CD4-positive, alpha-beta T cell treated with Interleukin-2 at 100 ng/mL for 4 hours (primary cell): ENCODE data around the gene RAB26.

Experiments used
- DNase-seq: peaks from one replicate; pipeline ENCODE4 v3.0.0-alpha.2; 2020; ENCODE audit warnings: low spot score

Gene RAB26

DNA sequence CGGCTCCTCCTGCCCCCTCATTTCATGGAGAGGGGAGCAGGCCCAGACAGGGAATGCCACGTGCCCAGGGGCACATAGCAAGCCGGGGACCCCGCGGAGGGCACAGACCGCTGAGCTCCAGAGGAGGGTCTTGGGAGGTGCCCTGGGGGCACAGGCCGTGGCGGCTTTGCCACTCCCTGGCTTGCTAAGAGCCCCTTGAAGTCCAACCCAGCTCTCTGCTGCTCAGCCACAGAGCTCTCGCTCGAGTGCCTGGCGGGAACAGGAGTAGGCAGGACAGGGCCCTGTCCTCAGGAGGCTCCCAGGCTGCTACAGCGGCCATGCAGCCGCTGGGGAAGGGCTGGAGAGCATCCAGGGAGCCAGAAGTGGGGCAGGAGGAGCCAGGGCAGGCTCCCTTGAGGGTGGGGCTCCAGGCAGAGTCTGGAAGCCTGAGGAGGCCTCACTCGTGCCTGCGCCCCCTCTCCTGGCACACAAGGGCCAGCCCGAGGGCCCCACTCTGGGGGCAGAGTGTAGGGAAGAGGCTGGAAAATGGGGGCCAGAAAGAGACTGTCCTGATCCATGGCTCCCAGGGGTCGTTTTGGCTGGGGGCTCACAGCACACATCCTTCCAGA, 4.4 kb upstream of the RAB26 start:
- no peak for DNase-seq

DNA sequence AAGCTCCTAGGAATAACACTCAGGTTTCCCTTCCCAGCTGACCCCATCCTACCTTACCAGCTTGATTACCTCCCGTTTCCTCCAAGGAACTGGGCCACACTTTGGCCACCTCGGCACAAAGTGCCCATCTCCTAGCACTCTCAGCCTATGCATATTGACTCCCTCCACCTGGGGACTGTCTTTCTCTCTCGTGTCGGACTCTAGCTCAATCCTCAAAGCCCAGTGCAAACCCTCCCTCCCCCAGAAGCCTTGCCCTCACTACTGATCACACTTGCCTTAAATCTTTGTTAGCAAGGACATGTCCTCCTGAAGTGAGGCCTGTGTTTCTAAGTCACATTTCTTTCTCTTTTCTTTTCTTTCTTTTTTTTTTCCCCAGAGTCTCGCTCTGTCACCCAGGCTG, 2.6 kb upstream of the RAB26 start:
- DNase-seq = no peak

DNA sequence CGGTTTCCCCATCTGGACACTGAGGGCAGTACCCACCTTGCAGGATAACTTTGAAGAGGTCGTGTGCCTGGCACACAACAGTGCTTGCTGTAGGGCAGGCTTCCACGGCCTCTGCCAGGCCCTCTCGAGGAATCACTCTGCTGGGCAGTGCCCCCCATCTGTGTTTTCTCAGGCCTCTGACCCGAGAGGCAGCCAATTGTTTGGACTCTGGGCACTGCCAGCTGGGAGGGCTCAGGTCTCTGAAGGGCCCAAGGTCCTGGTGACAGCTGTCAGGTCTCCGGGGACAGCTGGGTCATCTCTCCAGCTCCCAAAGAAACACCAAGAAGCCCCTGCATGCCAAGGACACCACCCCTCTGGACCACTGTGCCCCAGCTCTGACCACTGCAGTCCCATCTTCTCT, 1.0 kb upstream of the RAB26 start:
- DNase-seq = no peak

DNA sequence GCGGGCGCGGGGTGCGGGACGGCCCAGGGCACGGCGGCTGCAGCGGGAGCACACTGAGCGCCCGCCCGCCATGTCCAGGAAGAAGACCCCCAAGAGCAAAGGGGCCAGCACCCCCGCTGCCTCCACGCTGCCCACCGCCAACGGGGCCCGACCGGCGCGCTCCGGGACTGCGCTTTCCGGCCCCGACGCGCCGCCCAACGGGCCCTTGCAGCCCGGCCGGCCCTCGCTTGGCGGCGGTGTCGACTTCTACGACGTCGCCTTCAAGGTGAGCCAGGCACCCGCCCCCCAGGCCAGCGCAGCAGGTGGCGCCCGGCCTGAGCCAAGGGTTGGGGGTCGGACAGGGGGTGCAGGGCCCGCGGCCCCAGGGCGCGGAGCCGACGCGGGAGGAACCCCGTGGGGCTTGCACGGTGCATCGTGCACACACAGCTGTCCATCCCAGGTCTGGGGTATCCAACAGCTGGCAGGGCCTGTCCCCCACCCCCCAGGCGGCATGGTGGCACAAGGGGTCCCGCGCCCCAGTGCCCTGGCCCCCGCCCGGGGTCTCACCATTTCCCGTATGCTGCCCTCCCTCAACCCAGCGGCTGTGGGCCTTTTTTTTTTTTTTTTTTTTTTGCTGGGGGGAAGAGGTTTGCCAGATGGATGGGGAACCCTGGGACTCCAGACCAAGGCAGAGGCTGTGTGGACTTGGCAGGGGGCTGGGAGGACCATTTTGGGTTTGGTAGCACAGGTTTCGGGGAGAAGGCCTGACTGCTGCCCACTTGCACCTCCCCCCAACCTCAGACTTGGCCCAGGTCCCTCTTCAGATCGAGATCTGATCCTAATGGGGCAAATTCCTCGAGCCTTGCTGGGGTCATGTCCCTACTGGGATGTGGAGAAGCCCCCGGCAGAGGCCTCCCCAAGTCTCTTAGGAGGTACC, 547 bp downstream of the RAB26 start:
- DNase-seq = no peak

DNA sequence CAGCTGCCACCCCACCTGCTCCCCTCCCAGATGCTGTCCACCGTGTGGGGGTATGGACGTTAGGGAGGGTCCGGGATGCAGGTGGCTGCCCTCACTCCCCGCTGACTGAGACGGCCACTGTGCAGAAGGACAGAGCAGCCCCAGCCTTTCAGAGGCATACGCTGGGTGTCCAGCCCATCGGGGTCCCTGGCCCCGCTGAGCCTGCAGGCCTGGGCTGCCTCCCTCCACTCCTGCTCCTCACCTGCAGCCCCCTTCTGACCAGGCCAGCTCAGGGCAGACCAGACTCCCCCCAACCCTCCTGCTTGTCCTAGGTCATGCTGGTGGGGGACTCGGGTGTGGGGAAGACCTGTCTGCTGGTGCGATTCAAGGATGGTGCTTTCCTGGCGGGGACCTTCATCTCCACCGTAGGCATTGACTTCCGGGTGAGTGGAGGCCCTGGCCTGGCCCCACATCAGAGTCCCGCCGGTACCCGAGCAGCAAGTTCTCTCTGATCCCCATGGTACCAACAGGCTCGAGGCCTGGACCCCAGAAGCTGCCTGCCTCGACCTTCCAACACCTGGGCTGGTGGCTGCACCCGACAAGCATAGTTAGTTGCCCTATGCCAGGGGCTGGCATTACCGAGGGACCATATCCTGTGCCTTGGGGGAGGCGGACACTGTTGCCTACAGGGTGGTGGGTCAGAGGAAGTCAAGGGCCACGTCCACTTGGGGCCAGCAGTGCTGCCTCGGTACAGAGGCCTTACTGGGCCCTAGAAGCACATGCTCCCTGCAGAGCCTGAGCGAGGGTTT, 1.4 kb downstream of the RAB26 start:
- no peak for DNase-seq

DNA sequence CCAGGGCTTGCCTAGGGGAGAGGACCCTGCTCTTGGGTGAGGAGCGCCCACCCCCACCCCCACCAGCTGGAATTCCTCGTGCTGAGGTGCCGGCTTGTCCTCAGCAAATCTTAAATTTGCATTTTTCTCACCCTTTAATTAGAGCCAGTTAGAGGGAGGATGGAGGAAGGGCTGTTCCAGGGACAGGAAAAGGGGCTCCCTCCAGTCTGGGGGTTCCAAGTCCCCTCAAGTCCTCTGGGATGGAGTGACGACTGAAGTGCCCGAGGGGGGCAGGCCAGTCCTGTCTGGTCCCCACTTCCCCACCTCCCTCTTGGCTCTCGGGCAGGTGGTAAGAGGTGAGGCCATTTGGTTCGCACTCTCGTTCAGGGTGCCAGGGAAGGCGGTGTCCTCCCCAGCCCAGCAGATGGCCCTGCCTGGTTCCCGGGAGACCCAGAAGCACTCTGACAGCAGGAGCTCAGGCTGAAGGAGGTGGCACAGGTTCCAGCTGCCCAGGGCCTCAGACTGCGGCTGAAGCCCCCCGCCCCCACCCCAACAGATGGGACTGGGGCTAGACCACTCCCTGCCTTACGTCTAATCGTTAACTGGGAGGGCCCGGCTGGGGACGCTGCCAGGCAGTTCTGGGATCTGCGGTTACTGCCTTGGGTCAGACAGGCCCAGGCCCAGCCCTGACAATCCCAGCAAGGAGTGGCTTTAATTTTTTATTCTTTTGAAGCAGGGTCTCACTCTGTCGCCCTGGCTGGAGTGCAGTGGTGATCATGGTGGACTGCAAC, 2.2 kb downstream of the RAB26 start:
- DNase-seq = no peak

DNA sequence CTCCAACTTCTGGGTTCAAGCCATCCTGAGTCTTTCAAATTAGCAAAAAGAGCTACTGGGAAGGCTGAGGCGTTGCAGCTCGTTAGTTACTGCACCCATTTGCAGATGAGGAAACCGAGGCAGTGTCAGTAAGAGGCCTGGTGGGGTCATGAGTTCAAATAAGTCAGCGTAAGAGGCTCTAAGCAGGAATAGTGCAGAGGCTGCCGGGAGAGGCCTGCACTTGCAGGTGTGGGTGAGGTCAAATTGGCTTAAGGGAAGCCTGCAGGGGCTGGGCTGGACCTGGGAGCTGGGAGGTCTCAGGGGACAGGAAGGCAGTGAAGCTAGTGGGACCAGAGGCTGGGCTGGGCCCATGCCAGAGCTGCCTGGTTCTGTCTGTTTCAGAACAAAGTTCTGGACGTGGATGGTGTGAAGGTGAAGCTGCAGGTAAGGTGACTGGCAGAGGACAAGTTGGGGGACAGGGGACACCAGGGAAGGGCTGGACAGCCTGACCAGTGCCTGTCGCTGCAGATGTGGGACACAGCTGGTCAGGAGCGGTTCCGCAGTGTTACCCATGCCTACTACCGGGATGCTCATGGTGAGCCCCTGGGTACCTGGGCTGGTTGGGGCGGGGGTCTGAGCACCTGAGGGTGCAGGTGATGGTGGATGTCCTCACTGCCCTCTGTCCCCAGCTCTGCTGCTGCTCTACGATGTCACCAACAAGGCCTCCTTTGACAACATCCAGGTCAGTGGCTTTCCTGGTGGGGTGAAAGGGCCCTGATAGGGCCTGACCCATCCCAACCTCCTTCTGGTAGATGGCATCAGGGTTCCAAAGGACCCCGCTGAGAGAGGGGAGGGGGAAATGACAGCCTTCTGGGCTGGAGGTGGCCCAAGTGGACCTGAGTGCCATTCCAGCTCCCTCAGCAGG, 3.0 kb downstream of the RAB26 start:
- DNase-seq = no peak

DNA sequence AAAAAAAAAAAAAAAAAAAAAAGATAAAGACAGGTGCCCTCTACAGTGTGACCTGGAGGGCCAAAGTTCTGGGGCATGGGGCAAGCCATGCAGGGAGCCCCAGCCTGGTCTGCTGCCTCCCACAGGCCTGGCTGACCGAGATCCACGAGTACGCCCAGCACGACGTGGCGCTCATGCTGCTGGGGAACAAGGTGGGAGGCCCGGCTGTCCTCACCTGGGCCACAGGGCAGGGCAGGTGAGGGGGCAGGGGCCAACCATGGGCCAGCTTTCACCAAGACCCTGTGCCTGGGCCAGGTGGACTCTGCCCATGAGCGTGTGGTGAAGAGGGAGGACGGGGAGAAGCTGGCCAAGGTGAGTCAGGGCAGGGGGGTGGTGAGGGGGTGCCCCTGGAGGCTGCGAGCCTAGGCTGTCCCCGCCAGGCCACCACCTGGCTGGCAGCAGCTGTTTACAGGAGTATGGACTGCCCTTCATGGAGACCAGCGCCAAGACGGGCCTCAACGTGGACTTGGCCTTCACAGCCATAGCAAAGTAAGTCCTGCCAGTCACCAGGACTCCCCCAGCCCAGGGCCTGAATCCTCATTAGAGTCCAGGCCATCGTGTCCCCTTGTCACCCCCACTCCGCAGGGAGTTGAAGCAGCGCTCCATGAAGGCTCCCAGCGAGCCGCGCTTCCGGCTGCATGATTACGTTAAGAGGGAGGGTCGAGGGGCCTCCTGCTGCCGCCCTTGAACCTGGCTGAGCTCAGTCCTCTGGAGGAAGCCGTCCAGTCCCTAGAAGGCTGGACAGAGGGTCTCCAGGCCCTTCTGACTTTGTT, 4.5 kb downstream of the RAB26 start:
- DNase-seq = no peak

DNA sequence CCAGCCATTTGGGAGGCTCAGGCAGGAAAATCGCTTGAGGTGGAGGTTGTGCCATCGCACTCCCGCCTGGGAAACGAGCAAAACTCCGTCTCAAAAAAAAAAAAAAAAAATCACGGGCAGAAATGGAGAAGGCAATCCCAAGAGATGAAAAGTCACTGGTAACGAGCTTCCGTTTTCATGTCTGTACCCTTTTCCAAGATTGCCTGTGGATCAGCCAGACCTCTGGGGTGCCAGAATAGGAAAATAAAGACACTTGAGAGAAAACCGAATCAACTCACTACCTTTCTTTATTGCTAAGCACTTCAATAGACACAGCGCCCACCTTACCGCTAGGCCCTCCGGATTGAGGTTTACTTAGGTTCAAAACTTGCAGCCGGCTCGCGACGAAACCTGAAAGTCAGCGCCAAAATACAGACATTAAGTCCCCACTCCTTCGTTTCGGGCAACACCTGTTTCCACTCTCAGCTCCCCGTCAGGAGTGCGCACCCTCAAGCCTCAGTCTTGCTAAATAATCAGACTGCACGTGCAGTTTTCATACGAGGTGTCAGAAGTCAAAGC, 6.2 kb downstream of the RAB26 start:
- DNase-seq = peak; percentile 22

DNA sequence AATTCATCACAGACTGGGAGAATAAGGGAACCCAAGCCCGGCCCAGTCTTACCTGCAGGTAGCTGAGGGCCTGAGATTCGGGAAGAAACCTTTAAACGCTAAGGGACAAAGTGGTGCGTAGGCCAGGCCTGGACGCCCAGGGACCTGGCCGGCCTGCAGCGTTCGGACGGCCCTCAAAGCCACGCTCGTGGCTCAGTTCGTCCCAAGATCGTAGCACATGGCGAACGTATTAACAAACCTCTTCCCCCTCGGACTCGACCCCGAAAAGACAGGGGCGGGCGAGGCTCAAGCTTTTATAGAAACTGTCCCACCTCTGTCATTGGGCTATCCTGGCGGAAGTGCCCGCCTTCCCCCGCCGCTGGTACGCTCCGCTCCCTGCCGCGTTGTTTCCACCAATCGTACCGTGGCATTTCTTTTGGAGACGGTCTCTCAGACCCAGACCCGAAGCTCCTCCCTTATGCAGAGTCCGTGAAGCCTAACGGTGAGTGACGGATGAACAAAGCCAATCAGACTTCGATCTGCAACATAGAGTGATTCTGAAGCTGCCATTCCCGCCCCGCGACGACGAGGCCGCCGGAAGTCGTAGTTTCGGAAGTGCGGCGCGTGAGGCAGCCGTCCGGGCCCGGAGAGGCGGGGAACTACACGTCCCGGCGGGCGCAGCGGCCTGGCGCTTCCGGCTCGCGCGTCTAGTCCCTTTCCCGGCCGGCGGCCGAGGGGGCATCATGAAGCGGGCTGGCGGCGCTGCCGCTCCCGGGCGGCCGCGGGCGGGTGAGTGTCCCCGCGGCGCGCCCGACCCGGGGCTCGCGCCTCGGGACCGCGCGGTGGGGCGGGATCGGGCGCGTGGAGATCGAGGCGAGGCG, 6.9 kb downstream of the RAB26 start, which contains the start of gene TRAF7:
Gene TRAF7, plus strand, starts transcription at position 692 of the 860 bp plus-strand sequence. CDS start 8,139 bp downstream, outside the sequence.
- DNase-seq = peak; percentile 100

DNA sequence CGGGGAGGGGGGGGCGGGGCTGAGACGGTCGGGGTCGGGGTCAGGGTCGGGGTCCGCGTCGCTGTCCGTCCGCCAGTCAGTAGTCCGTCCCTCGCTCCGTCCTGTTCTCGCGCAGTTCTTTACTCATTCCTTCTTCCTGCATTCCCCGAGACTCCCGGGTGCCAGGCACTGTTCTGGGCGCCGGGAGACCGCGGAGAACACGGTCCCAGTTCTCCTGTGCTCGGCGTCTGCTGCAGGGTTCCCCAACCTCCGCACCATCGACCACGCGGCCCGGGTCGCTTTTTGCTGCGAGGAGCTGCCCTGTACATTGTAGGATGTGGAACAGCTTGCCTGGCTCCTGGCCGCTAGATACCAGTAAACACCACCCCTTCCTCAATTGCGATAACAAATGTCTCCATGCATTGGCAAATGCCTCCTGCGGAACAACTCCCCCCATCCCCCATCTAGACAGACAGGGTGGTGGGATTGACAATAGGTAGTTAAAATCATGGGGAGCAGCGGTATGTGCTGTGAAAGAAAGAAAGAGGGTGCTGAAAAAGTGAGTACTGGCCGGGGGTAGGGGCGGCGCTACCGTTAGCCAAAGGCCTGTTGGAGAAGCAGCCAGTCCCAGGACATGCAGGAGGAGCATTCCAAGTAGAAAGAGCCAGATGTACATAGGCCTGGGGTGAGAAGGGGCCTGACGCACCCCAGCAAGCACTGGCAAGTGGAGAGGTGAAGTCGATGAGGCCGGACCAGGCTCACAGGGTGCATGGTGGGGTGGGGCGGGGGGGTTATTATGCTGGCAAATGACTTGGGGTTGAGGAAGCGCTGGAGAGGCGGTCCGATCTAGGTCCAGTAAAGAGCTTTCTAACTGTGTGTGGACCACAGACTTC, 7.8 kb downstream of the RAB26 start:
- no peak for DNase-seq

DNA sequence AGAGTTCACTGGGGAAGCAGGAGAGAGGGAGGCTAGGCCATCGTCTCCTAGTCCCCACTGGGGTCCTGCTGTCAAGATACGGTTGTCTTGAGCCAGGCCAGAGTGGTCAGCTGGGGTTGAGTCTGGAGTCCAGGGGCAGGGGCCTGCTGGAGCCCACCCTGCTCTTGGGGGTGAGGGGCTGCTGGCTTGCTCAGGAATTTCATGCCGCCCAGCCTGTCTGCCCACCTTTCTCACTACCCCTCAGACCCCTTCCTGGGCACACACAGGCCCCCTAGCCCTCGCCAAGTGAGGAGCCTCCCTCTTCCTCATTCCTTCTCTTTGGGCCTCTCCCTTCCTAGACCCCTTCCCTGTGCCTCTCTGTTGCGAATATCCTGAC, 8.4 kb downstream of the RAB26 start:
- no peak for DNase-seq

DNA sequence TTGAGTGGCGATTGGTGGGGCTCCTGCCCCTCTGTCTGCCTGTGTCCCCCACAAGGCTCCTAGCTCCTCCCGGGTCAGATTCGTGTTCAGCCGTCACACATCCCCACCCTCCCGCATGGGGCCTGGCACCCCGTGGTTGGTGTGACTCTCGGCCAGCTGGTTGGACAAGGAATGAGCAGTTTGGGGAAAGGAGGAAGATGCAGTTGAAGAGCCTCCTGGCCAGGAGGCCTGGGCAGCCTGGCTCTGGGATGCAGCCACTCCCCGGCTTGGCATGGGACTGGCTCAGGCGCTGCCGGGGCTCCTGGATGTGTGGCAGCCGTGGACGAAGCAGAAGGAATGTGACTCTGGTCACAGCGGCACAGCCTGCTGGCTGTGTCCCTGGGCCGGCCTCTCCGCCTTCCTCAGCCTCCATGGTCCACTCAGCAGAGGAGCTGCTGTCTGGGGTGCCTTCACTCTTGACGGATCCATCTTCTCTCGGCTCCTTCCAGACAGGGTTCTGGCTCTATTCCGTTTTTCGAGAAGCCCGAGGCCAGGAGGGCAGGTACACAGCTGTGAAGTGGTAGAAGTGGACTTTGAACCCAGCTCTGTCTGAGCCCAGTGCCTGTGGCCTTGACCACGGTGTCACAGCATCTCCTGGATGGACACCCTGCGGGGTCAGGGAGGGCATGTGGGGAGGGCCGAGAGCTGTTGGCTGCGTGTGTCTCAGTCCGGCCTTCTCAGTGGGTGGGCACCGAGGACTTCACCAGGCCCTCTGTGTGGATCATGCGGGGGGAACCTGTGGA, 9.2 kb downstream of the RAB26 start:
- DNase-seq = no peak

DNA sequence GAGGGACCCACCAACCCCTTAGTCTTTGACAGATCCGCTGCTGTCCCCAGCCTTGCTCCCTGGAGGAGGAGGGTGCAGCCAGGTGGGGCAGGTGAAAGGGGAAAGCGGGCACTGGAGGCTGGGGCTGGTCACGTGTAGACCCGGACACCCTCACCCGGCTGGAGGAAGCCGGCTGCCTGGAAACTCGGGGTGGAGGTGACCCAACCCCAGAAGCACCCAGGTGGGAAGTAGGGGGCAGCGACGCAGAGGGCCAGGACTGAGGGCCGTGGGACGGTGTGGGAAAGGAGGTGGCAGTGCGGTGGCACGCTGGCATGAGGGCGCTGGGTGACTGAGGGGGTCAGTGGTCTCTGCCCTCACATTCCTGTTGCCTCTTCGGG, 9.8 kb downstream of the RAB26 start:
- no peak for DNase-seq

DNA sequence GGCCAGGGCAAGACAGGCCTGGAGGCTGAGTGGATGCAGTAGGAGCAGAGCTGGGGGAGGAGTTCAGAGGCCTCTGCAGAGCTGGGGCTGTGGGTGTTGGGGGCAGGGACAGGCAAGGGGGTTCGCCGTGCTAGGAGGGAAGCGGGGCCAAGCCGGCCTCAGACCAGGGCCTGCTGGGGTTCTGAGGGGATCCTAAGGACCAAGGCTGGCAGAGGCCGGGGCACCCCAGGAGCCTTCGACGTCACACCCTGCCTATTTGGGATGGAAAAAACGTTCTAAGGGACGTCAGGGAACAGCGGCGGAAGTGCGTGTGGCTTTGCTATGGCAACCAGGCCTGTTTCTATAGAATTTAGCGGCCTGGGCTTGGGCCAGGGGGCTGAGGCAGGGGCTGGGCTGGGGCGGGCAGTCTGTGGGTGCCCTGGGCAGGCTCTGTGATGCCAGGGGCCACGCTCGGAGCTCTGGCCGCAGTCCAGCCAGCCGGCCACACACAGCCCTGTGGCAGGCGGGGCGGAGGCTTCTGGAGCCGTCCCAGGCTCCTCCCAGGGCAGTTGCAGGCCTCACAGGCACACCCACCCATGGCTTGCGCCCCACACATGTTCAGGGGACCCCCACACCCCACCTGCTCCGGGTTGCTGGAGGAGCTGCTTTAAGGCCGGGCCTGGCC, 10.9 kb downstream of the RAB26 start:
- DNase-seq = no peak

DNA sequence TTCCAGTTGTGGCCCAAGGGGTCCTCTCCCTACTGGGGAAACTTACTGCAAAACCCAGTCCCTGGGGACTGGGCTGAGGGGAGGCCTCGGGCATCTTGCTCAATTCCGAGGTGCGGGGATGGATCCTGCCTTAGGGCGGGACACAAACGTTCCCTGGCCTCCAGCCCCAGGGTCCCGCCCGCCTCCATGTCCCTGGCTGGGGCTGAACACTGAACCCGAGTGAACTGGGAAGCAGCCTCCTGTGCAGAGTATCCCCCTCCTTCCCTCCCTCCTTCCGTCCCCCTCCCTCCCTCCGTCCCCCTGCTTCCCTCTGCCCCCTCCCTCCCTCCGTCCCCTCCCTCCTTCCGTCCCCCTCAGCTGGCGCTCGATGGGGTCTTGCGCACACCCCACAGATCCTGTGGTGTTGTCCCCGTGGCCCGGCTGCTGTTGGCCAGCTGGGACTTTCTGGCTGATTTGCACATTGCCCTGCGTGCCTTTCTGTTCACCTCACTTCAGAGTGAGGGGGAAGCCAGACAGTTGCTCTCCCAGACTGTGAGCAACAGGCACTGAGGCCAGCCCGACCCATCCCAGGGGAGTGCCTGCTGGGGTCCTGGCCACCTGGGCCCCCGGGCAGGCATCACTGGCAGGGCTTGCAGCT, 12.6 kb downstream of the RAB26 start:
- DNase-seq = no peak
